Measurements from ENCODE around the gene GLYATL1B.
A peak's percentile ranks its signal among the peaks of the same experiment; 100 is the strongest.

- TF ChIP-seq CTCF (IDR thresholded peaks at IDR 0.05) = peak in 1 of 3 donors; percentile 68
- no peak for TF ChIP-seq POLR2A (IDR thresholded peaks at IDR 0.05)
Observed at GRCh38 chr11:59135648-59136461, 49.7 kb downstream of the GLYATL1B start.
